Peyer's patch (tissue), 4 donors: ENCODE data around the gene ADIRF. TPM values are rescaled to one million over a fixed set of nuclear protein-coding genes. Genes with fewer than 3 reads are reported as not detected.
"Not testable (repeated sequence)": the region's sequence is repeated elsewhere in the genome, so short reads cannot be mapped to it uniquely, and the experiment has no call there.

Source experiments
- DNase-seq, 3 donors: peaks; one replicate each; pipeline ENCODE4 v3.0.0-alpha.2; 2017 to 2019
- H3K27ac ChIP-seq, 4 donors: fragments of 200-600 bp; sonication (generic); one replicate each; pipeline ENCODE4 v1.5.1; 2016 to 2019
- H3K27me3 ChIP-seq, 2 donors: fragments of 200-600 bp; sonication (generic); one replicate each; pipeline ENCODE4 v1.5.1; 2019
- H3K36me3 ChIP-seq, 3 donors: fragments of 200-600 bp; sonication (generic); one replicate each; pipeline ENCODE4 v1.5.1; 2016 to 2019
- H3K4me1 ChIP-seq, 4 donors: fragments of 200-600 bp; sonication (generic); one replicate each; pipeline ENCODE4 v1.5.1; 2016 to 2019
- H3K4me3 ChIP-seq, 4 donors: fragments of 200-600 bp; sonication (generic); 1 replicate in 3 of 4; 2 replicates in 1 of 4; pipeline ENCODE4 v1.5.1; 2016 to 2019; ENCODE audit warnings: mild to moderate bottlenecking in 1 of 4
- H3K9me3 ChIP-seq, 4 donors: fragments of 200-600 bp; sonication (generic); one replicate each; pipeline ENCODE4 v1.5.1; 2016 to 2019; ENCODE audit warnings: mild to moderate bottlenecking in 1 of 4
- small RNA-seq, 2 donors: library from RNA; depleted of rRNA; stranded (forward); fragments of <200 nt; gene quantifications; one replicate each; pipeline ENCODE3, GENCODE V24; 2016
- total RNA-seq, 4 donors: library from RNA; depleted of rRNA; stranded (reverse); fragments of >200 nt; gene quantifications; one replicate each; pipeline ENCODE4 v1.1.0, GENCODE V29; 2016

ADIRF gene
- total RNA-seq, 4 donors from 2014 or later: 86.6 to 605 (median 431) TPM

- H3K9me3 ChIP-seq, H3K27ac ChIP-seq, H3K4me3 ChIP-seq, H3K27me3 ChIP-seq, H3K4me1 ChIP-seq, H3K36me3 ChIP-seq, DNase-seq: not testable (repeated sequence)
These were observed 46.9 kb downstream of the ADIRF start for GRCh38 chr10:87014986-87015716.

GRCh38 chr10:87018127-87018526 is 49.8 kb downstream of the ADIRF start:
- not testable (repeated sequence) for H3K9me3 ChIP-seq, H3K4me3 ChIP-seq, H3K27ac ChIP-seq, DNase-seq, H3K4me1 ChIP-seq, H3K27me3 ChIP-seq, H3K36me3 ChIP-seq

DNA sequence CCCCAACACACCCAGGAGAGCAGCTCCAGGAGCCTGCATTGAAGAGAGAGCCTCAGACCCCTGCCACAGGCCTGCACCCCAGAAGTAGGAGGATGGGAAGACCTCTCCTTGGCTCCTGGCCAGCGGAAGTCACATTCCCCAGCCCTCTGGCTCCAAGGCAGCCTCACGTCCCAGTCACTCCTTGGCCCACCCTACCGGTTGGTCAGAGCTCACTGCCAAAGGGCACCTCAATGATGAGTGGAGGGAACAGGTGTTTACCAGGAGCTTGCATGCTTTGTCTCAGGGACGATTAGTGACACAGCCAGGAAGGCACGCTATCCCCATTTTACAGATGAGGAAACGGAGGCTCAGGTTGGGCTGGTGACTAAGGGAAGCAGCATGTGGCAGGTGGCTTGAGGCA is 50.8 kb downstream of the ADIRF start:
- not testable (repeated sequence) for H3K36me3 ChIP-seq, H3K27ac ChIP-seq, H3K4me3 ChIP-seq, DNase-seq, H3K4me1 ChIP-seq, H3K9me3 ChIP-seq, H3K27me3 ChIP-seq

GRCh38 chr10:87019504-87019903 is 51.2 kb downstream of the ADIRF start:
- H3K9me3 ChIP-seq, DNase-seq, H3K4me1 ChIP-seq, H3K36me3 ChIP-seq, H3K4me3 ChIP-seq, H3K27me3 ChIP-seq, H3K27ac ChIP-seq: not testable (repeated sequence)

- H3K4me1 ChIP-seq, H3K4me3 ChIP-seq, H3K36me3 ChIP-seq, H3K9me3 ChIP-seq, DNase-seq, H3K27ac ChIP-seq, H3K27me3 ChIP-seq: not testable (repeated sequence)
These were observed 51.8 kb downstream of the ADIRF start, which contains the start of gene FAM25A for GRCh38 chr10:87020056-87020455. Gene FAM25A, plus strand, starts transcription at chr10:87020294. Its CDS starts 31 bp downstream, at chr10:87020325.

Small RNAs within 50 kb of the gene (small RNA-seq; reads per million reads assigned to genes)
- 0 reads per million in 2 donors for gene BMS1P3
- 0 reads per million in 2 donors for gene FAM25A

Other genes with a start within 250 kb of the ADIRF start
- gene BMPR1A, start 211.9 kb upstream of the ADIRF start, total RNA-seq: 10 to 100 TPM; 17.1 to 40.1 (median 24.9) TPM
- 10 to 100 TPM in 2 of 4 donors, 1 to 10 TPM in 2; 2.8 to 16.5 (median 12.6) TPM for gene MMRN2, start 10.9 kb upstream of the ADIRF start, total RNA-seq
- gene SNCG, start 9.9 kb upstream of the ADIRF start, total RNA-seq: 1 to 10 TPM in 2 of 4 donors, not detected in 2; 2.4 to 8.2 TPM
- gene FAM25A, start 51.8 kb downstream of the ADIRF start, total RNA-seq: not detected
- gene GLUD1, start 126.4 kb downstream of the ADIRF start, total RNA-seq: 100 to 1,000 TPM; 116 to 308 (median 168) TPM
- 10 to 100 TPM; 35.2 to 55.3 (median 46.0) TPM for gene SHLD2, start 126.7 kb downstream of the ADIRF start, total RNA-seq